Measurements from ENCODE around the gene TSPAN11.

TSPAN11 gene

GRCh38 chr12:31001581-31002360, 75.2 kb downstream of the TSPAN11 start:
- ATAC-seq, result no peak
- TF ChIP-seq ZC3H10 (CRISPR knock-in tag; IDR thresholded peaks at IDR 0.05) (no peak), ZFP3 (CRISPR knock-in tag; IDR thresholded peaks at IDR 0.05) (no peak), TCF4 (CRISPR knock-in tag; IDR thresholded peaks at IDR 0.05; ENCODE audit: borderline replicate concordance) (no peak), CSDC2 (CRISPR knock-in tag; IDR thresholded peaks at IDR 0.05) (no peak), OSR1 (CRISPR knock-in tag; IDR thresholded peaks at IDR 0.05) (no peak), GLIS3 (CRISPR knock-in tag; IDR thresholded peaks at IDR 0.05) (no peak), ZFP30 (CRISPR knock-in tag; IDR thresholded peaks at IDR 0.05) (no peak), CREB5 (CRISPR knock-in tag; IDR thresholded peaks at IDR 0.05; ENCODE audit: low read depth) (no peak), RARB (CRISPR knock-in tag; IDR thresholded peaks at IDR 0.05) (no peak)
- TF ChIP-seq, protein P1, sequence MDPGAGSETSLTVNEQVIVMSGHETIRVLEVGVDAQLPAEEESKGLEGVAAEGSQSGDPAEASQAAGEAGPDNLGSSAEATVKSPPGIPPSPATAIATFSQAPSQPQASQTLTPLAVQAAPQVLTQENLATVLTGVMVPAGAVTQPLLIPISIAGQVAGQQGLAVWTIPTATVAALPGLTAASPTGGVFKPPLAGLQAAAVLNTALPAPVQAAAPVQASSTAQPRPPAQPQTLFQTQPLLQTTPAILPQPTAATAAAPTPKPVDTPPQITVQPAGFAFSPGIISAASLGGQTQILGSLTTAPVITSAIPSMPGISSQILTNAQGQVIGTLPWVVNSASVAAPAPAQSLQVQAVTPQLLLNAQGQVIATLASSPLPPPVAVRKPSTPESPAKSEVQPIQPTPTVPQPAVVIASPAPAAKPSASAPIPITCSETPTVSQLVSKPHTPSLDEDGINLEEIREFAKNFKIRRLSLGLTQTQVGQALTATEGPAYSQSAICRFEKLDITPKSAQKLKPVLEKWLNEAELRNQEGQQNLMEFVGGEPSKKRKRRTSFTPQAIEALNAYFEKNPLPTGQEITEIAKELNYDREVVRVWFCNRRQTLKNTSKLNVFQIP (CRISPR knock-in tag; IDR thresholded peaks at IDR 0.05; ENCODE audit: borderline replicate concordance, low read depth), result no peak
- TF ChIP-seq, protein P2, sequence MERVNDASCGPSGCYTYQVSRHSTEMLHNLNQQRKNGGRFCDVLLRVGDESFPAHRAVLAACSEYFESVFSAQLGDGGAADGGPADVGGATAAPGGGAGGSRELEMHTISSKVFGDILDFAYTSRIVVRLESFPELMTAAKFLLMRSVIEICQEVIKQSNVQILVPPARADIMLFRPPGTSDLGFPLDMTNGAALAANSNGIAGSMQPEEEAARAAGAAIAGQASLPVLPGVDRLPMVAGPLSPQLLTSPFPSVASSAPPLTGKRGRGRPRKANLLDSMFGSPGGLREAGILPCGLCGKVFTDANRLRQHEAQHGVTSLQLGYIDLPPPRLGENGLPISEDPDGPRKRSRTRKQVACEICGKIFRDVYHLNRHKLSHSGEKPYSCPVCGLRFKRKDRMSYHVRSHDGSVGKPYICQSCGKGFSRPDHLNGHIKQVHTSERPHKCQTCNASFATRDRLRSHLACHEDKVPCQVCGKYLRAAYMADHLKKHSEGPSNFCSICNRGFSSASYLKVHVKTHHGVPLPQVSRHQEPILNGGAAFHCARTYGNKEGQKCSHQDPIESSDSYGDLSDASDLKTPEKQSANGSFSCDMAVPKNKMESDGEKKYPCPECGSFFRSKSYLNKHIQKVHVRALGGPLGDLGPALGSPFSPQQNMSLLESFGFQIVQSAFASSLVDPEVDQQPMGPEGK (CRISPR knock-in tag; IDR thresholded peaks at IDR 0.05; ENCODE audit: borderline replicate concordance), result no peak
- TF ChIP-seq, protein P3, sequence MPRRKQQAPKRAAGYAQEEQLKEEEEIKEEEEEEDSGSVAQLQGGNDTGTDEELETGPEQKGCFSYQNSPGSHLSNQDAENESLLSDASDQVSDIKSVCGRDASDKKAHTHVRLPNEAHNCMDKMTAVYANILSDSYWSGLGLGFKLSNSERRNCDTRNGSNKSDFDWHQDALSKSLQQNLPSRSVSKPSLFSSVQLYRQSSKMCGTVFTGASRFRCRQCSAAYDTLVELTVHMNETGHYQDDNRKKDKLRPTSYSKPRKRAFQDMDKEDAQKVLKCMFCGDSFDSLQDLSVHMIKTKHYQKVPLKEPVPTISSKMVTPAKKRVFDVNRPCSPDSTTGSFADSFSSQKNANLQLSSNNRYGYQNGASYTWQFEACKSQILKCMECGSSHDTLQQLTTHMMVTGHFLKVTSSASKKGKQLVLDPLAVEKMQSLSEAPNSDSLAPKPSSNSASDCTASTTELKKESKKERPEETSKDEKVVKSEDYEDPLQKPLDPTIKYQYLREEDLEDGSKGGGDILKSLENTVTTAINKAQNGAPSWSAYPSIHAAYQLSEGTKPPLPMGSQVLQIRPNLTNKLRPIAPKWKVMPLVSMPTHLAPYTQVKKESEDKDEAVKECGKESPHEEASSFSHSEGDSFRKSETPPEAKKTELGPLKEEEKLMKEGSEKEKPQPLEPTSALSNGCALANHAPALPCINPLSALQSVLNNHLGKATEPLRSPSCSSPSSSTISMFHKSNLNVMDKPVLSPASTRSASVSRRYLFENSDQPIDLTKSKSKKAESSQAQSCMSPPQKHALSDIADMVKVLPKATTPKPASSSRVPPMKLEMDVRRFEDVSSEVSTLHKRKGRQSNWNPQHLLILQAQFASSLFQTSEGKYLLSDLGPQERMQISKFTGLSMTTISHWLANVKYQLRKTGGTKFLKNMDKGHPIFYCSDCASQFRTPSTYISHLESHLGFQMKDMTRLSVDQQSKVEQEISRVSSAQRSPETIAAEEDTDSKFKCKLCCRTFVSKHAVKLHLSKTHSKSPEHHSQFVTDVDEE (CRISPR knock-in tag; IDR thresholded peaks at IDR 0.05), result no peak

DNA sequence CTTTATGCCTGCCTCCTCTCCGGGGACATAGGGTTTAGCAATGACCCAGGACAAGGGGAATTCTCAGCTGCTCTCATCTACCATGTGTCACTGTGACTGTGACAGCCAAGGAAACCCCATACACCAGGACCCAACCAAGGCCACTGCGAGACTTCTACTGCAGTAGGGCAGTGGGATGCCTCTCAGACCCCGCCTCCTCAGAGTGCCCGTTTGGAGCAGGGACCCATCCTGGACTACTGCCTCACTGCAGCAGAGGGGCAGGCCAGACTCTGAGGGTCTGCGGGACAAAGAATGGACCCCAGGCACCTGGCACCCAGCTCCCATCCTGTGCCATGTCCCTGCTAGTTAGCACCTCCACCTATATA, 75.8 kb downstream of the TSPAN11 start:
- ATAC-seq, result no peak
- no peak for TF ChIP-seq TOX (CRISPR knock-in tag; IDR thresholded peaks at IDR 0.05; ENCODE audit: borderline replicate concordance)
- TF ChIP-seq, protein P2 (CRISPR knock-in tag; IDR thresholded peaks at IDR 0.05; ENCODE audit: borderline replicate concordance), result no peak
- TF ChIP-seq ZC3H10 (CRISPR knock-in tag; IDR thresholded peaks at IDR 0.05), result no peak
- TF ChIP-seq ZFP3 (CRISPR knock-in tag; IDR thresholded peaks at IDR 0.05), result no peak
- TF ChIP-seq ESRRG (CRISPR knock-in tag; IDR thresholded peaks at IDR 0.05), result no peak
- TF ChIP-seq CREB5 (CRISPR knock-in tag; IDR thresholded peaks at IDR 0.05; ENCODE audit: low read depth), result no peak
- no peak for TF ChIP-seq CSDC2 (CRISPR knock-in tag; IDR thresholded peaks at IDR 0.05)
- TF ChIP-seq ZNF8 (CRISPR knock-in tag; IDR thresholded peaks at IDR 0.05), result no peak
- TF ChIP-seq ZNF565 (CRISPR knock-in tag; conservative IDR thresholded peaks at IDR 0.05; ENCODE audit: low read depth), result no peak
- no peak for TF ChIP-seq ZNF70 (CRISPR knock-in tag; IDR thresholded peaks at IDR 0.05)
- no peak for TF ChIP-seq CSRNP3 (CRISPR knock-in tag; IDR thresholded peaks at IDR 0.05)
- no peak for TF ChIP-seq GLIS3 (CRISPR knock-in tag; IDR thresholded peaks at IDR 0.05)
- no peak for TF ChIP-seq PPARA (CRISPR knock-in tag; IDR thresholded peaks at IDR 0.05; ENCODE audit: borderline replicate concordance)

Measured in SK-N-SH treated with all-trans-retinoic acid at 6 μM for 48 hours (cell line).